HuH-7 (cell line): Measurements from ENCODE around the gene SPOP.

Experiments used
- DNase-seq: peaks from one replicate; pipeline ENCODE4 v3.0.0; 2011; ENCODE audit warnings: low spot score

The SPOP gene

DNA sequence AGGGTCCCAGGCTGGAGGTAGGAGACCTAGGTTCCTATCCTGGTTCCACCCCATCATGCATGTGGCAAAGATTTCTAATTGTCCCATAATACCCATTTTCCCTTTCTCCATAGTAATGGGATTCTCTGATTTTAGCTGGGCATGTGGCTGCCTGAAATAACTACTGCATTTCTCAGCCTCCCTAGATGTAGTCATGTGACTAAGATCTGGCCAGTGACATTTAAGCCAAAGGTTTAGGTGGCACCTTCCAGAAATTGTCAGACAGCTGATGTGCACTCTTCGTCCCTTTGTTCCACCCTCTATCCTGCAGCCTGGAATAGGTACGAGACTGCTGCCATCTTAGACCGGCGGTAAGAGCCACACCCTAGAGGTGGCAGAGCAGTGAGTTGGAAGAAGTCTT is 94.0 kb downstream of the SPOP start:
- no peak for DNase-seq

DNA sequence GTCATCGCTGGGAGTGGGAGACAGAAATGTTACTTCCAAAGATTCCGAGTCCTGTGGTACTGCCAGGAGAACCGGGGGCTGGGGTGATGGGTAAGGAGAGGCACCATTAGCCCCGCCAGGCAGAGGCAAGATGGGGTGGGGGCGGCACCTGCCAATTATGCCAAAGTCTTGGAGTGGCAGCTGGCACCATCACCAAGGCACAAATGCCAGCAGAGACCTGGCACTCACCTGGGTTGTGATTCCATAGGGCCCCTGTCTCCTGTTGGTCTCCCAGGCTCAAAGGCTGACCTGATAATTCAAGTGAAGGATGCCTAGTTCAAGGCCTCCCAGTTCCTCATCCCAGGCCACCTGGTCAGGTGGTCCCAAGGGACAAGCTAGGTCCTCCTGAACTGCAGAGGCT is 94.7 kb downstream of the SPOP start:
- no peak for DNase-seq

DNA sequence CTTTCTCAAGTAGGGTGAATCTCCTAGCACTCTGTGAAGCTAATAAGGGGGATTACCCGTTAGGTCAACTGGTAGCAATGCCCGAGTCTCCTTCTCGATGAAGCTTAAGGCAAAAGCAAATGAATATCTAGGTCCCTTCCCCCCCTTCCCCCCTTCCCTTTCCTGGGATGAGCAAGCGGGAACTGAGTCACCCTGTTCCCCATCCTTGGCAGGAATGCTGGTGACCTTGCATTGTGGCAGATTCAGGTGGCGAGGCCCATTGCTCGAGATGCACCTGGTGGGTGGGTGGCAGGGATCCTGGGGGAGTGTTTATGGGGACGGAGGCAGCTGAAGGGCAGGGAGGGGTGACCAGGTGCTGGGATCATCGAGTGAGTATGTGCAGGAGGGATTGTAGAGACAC is 95.1 kb downstream of the SPOP start:
- DNase-seq, result no peak

DNA sequence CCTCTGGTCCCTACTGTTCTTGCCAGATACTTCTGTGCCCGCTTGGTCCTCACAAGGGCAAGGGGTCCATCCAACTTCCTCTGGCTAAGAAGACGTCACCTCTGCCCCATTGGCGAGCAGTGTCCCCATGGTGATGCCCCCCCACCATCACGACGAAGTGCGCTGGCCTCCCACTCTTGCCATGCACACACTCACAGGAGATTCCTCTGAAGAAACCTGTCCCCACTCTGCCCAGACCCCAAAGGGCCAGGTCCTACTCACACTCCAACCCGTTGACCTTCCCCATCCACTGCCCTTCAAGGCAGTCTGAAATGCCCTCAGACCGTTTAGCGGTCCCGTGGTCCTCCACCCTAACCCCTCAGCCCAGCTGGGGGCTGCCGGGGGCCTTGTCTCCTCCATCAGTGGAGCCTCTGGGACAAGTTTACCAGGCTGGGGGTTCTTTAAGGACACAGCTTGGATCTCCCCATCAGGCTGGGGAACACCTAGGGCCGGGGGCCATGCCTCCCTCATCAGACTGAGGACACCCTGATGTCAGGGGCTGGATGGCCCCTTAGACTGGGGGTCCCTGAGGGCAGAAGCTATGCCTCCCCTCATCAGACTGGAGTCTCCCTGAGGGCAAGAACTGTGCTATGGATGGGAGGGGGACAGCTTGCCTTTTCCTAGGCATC is 95.7 kb downstream of the SPOP start:
- DNase-seq, result no peak

DNA sequence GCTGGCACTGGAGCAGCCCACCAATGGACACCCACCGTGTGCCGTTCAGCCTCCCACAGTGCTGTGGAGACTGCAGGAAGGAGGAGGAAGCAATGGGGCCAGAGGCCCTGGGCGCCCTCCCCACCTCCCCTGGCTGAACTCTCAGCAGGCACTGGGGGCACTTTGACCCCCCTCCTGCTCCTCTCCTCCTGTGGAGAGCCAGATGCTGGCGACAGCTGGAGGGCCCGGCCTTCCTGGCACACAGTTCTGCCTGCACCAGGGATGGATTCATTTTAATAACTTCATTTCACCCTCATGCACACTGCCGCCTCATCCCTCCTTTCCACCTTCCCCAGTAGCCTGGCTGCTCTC is 96.3 kb downstream of the SPOP start:
- no peak for DNase-seq

DNA sequence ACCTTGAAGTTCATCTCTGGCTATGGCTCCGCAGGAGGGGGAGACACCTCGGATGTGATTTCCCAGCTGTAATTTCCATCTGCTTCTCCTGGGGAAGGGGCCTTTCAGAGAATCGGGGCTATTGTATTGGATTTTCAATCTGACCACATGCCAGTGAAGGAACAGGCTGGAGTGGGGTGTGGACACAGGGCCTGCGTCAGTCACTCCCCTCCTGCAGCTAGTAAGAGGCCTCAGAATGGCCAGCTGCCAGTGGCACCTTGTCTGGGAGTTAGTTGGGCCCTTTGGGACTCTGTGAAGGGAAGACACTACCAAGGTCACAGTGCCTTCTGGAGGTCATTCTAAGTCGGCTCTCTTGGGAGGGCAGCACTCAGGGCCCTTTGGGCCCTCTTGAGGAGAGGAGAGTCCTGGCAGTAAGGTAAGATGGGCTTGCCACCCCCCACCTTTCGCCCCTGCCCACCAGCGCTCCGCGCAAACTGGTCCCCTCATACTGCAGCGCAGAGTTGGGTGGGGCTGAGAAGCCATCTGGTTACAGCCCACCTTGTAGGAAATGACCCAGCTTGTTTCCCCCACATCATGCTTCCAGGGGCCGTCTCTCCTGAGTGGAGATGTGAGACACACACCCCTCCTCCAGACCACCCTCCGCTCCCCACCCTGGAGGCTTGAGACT is 96.8 kb downstream of the SPOP start:
- no peak for DNase-seq

DNA sequence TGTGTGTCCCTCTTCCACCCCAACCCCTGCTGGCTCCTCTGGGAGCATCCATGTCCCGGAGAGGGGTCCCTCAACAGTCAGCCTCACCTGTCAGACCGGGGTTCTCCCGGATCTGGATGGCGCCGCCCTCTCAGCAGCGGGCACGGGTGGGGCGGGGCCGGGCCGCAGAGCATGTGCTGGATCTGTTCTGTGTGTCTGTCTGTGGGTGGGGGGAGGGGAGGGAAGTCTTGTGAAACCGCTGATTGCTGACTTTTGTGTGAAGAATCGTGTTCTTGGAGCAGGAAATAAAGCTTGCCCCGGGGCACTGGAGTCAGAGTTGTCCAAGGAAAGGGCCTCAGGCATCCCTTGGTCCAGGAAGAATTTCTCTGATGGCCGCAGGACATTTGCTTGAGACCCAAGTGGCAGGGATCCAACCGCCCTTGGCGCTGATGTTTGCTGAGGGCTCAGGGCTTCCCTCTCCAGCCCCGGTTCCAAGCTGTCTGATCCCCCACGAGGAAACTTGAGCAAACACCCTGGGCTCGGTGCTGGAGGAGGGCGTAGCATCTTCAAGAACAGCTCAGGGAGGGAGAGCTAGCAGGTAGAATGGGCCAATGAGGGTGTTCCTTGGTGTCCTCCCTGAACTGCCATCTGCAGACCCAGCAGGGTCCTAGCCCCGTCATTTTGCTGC is 97.7 kb downstream of the SPOP start:
- no peak for DNase-seq

DNA sequence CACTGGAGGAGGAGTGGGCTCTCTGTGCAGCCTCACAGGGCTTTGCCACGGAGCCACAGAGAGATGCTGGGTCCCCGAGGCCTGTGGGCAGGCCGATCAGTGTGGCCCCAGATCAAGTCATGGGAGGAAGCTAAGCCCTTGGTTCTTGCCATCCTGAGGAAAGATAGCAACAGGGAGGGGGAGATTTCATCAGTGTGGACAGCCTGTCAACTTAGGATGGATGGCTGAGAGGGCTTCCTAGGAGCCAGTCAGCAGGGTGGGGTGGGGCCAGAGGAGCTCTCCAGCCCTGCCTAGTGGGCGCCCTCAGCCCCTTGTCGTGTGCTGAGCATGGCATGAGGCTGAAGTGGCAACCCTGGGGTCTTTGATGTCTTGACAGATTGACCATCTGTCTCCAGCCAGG is 98.4 kb downstream of the SPOP start:
- no peak for DNase-seq

DNA sequence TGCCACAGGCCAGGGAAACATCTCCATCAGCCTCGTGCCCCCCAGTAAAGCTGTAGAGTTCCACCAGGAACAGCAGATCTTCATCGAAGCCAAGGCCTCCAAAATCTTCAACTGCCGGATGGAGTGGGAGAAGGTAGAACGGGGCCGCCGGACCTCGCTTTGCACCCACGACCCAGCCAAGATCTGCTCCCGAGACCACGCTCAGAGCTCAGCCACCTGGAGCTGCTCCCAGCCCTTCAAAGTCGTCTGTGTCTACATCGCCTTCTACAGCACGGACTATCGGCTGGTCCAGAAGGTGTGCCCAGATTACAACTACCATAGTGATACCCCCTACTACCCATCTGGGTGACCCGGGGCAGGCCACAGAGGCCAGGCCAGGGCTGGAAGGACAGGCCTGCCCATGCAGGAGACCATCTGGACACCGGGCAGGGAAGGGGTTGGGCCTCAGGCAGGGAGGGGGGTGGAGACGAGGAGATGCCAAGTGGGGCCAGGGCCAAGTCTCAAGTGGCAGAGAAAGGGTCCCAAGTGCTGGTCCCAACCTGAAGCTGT is 98.9 kb downstream of the SPOP start:
- no peak for DNase-seq

DNA sequence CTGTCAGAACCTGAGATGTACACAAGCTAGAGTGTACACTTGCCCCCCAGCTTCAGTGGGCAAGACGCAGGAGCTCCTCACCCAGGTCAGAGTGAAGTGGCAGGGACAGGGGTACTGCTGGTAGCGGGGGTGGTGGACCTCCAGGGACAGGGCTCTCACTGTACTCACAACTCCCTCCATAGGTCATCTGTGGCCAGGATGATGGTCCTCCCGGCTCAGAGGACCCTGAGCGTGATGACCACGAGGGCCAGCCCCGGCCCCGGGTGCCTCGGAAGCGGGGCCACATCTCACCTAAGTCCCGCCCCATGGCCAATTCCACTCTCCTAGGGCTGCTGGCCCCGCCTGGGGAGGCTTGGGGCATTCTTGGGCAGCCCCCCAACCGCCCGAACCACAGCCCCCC is 99.5 kb downstream of the SPOP start:
- DNase-seq, result no peak

DNA sequence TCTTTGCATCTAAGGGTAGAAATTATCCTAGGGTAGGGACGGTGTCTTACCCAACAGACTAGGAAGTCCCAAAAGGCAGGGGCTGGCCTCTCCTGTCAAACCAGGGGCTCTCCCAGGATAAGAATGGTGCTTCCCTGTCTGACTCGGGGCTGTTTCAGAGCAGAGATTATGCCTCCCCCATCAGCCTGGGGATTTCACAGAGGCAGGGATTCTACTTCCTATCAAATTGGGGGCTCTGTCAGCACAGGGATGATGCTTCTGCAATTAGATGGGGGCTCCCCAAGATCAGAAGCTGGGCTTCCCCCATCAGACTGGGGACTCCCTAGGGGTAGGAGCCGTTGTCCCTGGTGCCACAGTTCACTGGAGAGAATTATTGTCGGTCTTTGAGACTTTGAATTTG is 99.9 kb downstream of the SPOP start:
- no peak for DNase-seq

DNA sequence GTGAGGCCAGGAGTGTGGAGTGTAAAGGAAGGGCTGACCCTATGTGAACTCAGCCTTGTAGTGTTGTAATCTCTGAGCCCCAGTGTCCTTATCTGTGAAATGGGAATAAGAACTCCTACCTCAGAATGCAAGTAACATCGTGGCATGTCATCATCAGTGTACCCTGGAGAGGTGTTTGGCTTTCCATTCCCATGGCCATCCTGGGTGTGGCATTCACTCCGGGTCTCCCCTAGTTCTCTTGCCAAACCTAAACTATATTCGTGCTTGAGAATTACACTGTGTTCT is 100.3 kb downstream of the SPOP start:
- peak; percentile 50 for DNase-seq

DNA sequence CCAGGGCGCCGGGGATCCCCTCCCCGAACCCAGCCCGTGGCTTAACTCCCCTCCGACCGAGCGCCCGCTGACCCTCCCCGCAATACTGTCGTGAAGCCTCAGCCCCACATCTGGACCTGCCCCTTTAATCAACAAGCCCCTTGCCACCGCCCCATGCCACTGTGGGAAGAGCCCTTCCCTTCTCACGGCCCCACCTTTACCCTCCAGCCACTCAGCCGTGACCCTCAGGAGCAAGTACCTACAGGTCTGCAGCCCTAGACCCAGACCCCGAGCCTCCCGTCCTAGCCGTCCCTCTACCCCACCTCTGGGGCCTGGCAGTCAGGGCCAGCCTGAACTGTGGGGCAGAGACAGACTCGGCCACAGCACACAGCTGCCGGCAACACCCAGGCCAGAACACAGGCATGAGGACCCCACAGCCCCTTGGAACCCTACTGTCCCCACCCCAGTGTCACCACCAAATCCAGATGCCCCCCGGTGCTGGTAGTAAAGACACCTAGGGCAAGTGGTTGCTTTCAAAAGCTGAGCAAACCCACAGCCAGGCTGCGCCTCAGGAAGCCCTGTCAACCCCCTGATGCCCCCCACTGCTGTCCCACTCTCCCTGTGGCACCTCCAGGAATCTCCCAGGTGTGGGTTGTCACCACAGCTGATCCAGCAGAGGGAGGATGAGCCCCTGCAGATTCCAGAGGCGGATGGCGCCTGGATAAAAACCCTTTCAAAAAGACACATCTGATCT is 100.8 kb downstream of the SPOP start:
- no peak for DNase-seq

DNA sequence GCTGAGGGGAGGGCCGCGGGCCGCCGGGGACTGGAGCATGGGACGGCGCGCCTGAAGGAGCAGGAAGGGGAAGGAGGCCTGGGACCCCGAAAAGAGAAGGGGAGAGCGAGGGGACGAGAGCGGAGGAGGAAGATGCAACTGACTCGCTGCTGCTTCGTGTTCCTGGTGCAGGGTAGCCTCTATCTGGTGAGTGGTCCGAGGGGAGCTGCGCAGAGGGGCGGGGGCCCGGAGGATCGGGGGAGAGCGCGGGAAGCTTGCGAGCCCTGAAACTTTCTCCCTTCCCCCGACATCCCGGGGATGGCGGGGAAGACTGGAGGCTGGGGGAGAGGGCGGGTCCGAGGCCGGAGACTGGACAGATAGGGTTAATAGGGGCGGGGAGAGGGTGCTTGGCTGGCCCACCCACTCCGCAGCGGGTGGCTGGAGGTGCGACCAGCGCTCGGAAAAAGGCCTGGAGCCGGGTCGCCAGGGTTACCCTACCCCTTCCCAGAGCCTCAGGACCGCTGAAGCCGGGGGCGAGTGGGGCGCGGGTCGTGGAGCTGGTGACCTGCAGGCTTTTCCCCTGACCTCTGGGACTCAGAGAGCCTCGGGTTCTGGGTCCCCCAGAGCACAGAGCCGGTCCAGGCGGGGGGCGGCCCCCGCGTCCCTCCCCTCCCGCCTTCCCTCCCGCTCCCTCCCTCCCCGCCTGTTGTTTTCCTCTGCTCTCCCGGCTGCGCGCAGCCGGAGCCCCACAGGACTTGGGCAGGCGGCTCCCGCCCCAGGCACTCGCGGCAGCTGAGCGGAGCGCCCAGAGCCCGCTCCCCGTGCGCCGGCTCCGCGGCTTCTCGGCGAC is 101.6 kb downstream of the SPOP start:
- peak; percentile 91 for DNase-seq

DNA sequence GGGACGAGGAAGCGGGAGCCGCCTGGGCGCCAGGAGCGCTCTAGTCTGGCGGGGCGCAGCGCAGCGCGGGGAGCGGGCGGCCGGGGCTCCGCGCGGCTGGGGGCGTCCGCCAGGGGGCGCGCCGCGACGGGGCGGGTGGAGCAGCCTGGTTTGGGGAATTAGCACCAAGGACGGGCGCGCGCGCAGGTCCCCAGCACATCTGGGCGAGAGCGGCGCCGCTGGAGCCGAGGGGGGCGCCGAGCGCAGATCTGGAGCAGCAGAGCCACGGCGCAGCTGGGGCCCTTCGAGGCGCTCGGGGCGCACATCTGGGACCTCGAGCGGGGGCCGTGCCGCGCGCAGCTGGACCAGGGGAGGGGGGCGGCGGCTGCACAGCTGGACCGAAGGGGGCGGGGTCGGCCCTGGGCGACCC is 102.2 kb downstream of the SPOP start, which contains the start of gene NXPH3:
Gene NXPH3 (plus strand): TSS at position 193 of the 409 bp plus-strand sequence. CDS start 349 bp downstream, outside the sequence.
- DNase-seq, result peak; percentile 94

DNA sequence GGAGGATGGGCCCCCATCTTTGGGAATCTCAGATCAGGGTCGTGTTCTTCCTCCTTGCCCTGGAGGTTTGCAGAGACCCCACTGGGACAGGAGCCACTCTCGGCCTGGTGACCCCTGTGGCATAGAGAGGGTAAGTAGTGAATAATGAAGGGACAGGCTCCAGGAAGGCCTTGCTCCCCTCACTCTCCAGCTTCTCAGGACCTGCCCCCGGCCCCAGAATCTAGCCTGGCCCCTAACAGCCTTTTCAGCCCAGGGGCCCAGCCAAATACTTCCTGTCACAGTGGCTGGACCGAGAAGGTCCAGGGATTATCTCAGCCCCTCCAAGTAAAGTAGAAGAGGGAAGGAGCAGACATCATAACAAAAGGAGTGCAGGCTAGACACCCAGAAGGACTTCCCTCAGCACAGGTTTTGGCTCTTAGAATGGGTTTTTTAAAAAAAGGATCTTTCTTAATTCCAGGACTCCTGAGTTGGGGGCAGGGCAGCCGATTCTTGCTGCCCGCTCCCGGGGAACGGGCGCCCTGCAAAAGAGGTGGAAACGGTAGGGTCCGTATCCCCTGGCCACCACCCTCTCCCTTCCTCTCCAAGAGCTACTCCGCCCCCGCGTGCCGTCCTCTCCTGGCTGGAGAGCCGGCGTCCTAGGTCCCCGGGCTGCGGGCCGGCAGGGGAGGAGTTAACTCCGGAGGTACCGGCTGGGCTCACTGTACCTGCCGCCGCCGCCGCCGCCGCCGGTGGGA is 102.8 kb downstream of the SPOP start:
- DNase-seq, result no peak

DNA sequence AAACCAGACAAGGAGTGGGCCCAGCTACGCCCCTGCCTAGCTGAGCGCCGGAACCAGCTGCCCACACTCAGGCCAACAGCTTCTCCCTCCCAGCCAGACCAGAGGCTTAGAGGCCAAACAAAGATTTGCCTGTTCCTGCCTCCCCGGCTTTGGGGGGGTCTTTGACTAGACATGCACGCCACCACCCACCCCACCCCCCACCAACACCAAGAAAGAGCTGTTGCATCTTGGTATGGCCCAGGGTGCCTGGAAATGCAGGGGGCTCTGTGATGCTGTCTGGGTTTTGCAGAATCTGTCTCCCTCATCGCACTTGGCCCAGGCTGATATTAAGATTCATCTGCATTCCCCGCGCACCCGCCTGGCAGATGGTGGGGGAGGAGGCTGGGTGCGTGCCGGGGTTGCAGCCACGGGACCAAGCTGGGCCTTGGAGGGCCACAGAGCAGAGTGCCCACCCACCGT is 103.5 kb downstream of the SPOP start:
- DNase-seq, result no peak

DNA sequence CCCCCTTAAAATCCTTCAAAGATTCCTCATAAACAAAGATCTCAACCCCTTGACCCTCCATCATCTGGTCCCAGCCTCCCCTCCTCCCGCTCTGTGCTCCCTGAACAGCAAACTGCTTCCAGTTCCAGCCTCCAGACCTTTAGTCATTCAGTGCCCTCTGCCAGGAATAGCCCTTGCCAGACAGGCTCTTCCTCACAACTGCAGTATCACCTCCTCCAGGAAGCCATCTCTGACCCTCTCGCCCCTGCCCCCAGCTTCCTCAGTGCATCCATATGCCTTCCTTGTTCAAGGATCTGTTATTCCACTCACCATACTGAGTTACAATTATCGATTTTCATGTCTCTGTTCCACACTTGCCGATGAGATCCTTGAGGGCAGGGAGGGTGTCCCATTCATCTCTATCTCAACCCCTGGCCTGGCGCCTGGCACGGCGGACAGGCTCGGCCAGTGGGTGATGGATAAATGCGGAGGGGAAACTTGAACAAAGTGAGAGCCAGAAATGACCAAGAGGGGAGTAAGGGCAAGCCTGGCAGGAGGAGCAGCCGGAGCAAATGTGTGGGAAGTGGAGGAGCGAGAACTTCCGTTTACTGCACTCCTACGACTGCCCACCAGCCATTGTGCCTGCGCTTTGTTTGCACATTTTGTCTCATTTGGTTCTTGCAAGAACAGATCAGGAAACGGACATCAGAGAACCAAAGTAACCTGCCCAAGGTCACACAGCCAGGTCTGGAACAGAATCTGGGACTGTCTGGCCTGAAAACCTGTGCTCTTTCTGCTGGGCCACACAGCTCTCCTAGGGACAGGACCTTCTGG is 104.2 kb downstream of the SPOP start:
- DNase-seq, result no peak

DNA sequence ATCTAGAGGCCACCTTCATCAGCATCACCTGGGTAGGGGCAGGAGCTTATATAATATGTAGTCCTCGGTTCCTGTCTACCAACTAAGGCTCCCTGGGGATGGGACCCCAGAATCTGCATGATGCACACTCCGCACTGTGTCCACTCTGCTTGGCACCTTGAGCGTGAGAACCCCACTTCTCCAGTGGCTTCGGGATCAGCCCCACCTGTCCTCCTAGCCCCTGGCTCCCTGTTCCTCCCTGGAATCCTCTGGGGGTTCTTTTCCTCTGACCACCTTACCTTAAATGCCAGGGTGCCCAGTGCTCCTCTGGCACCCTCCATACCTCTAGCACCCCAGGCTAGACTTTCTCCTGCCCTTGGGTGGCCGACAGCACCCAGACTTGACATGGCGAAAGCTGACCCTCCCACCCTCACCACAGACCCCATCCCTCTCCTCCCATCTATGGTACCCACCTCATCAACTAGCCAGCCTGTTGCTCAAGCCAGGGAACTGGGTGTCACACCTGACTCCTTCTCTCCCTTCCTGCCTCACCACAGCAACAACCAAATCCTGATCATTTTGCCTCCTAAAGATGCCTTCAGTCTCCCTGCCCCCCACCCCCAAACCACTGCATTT is 105.0 kb downstream of the SPOP start:
- no peak for DNase-seq

DNA sequence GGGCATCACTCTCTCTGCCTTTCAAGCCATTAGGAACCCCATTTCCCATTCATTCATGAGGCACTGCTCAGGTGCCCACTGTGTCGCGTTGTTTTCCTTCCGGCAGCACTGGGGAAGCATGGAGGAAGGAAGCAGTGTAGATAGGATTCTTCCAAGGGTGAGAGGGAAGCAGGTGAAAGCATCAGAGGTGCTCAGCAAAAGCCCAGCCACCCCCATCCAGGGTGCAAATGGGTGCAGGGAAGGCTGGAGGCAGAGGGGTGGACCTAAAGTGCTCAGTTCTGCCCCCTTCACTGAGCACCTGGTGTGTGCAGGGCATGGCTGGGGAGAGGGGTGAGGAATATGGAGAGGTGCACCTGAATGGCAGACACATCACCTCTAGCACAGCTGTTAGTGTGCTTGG is 105.7 kb downstream of the SPOP start:
- DNase-seq, result no peak
